BJ (cell line): Measurements from ENCODE around the gene GPR42. TPM values are rescaled to one million over a fixed set of nuclear protein-coding genes. Genes with fewer than 3 reads are reported as not detected.

Experiments used
- CTCF ChIA-PET: fragments of 350-600 bp; formaldehyde crosslinking; extraction: SDS; loops from one replicate; lab custom pipeline; 2021; ENCODE audit warnings: antibody characterized with exemption, inconsistent platforms; lab: Yijun Ruan, JAX
- POLR2A ChIA-PET: fragments of 300-600 bp; sonication (Branson Sonifier 250); formaldehyde crosslinking; extraction: SDS; loops from one replicate; lab custom pipeline; 2021; ENCODE audit warnings: antibody characterized with exemption; lab: Charles Lee
- DNase-seq: peaks from one replicate; pipeline ENCODE4 v3.0.0-alpha.2; 2011; ENCODE audit warnings: low read depth
- H3K27me3 ChIP-seq: 2 replicates; pipeline ENCODE4 v1.6.0; 2011; ENCODE audit warnings: low read length; ENCODE audit not compliant: control insufficient read depth, insufficient read depth
- H3K36me3 ChIP-seq: 2 replicates; pipeline ENCODE4 v1.5.1; 2011; ENCODE audit warnings: low read length; ENCODE audit not compliant: control insufficient read depth, insufficient read depth
- H3K4me3 ChIP-seq: 2 replicates; pipeline ENCODE4 v1.5.1; 2011; ENCODE audit warnings: low read depth, mild to moderate bottlenecking, control low read depth, low read length
- CTCF ChIP-seq: IDR thresholded peaks from 2 replicates; pipeline ENCODE4 v1.5.1; 2011; ENCODE audit warnings: low read depth, mild to moderate bottlenecking, control low read depth, inconsistent platforms, low read length, moderate library complexity; ENCODE audit not compliant: insufficient read depth
- polyA plus RNA-seq: library from polyadenylated mRNA; depleted of rRNA; stranded (reverse); fragments of >200 nt; gene quantifications from 2 replicates; pipeline ENCODE4 v1.2.3, GENCODE V29; 2011

Gene GPR42
- polyA plus RNA-seq, 1 experiment: not detected

- TF ChIP-seq CTCF: no peak
- peaks cover 2% of the 10 kb centered on the region; the same call in 1 of the 2 replicates for H3K27me3 ChIP-seq
- CTCF ChIA-PET: interaction anchor here (0.8 kb wide), 1 partner anchor 154 kb away, joined by 5 read pairs; no protein-coding TSS in a partner anchor
Measured at GRCh38 chr19:35341565-35342225, 29.2 kb upstream of the GPR42 start.

GRCh38 chr19:35342430-35342829 is 28.4 kb upstream of the GPR42 start:
- ChIA-PET POLR2A (no interaction called here), CTCF (interaction anchor here (0.8 kb wide), 1 partner anchor 153 kb away, joined by 5 read pairs; no protein-coding TSS in a partner anchor)
- H3K27me3 ChIP-seq: peaks cover 2% of the 10 kb centered on the region; the same call in 1 of the 2 replicates
- H3K36me3 ChIP-seq: no peaks in the 10 kb centered on the region
- no peak overlapping the region for H3K4me3 ChIP-seq
- TF ChIP-seq CTCF: no peak
- DNase-seq: no peak

More at GRCh38 chr19:35341565-35342225, 29.2 kb upstream of the GPR42 start:
- no peak overlapping the region for H3K4me3 ChIP-seq
- POLR2A ChIA-PET: no interaction called here
- H3K36me3 ChIP-seq: no peaks in the 10 kb centered on the region
- no peak for DNase-seq

GRCh38 chr19:35344511-35345031 is 26.3 kb upstream of the GPR42 start:
- CTCF ChIA-PET: no interaction called here
- POLR2A ChIA-PET: no interaction called here
- Histone ChIP-seq H3K36me3 (no peaks in the 10 kb centered on the region), H3K27me3 (peaks cover 2% of the 10 kb centered on the region; the same call in 1 of the 2 replicates), H3K4me3 (no peak overlapping the region)
- no peak for DNase-seq
- no peak for TF ChIP-seq CTCF

DNA sequence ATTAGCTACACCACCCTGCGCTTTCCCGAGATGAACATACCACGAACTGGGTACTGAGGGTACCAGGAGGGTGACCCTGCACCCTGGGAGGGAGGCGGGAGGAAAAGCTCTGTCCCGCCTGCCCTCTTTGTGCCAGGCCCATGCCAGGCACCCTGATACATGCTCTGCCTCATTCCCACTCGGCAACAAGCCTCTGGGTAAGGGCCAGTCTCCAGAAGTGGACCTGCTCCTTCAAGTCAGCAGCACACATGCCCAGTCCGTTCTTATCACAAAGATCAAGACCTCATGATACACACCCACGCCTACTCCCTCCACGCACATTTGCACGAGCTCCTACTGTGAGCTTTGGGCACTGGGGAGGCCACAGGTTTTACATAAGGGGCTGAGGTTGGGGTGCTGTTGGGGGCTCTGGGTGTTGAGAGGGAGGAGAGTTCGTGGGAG is 25.2 kb upstream of the GPR42 start:
- H3K4me3 ChIP-seq: no peak overlapping the region
- CTCF ChIA-PET: interaction anchor here (0.6 kb wide), 1 partner anchor 14 kb away, joined by 3 read pairs; no protein-coding TSS in a partner anchor
- peaks cover 2% of the 10 kb centered on the region; the same call in 1 of the 2 replicates for H3K27me3 ChIP-seq
- H3K36me3 ChIP-seq: no peaks in the 10 kb centered on the region
- TF ChIP-seq CTCF: no peak
- no peak for DNase-seq
- POLR2A ChIA-PET: no interaction called here
